ENCODE results near the gene ABI2. TPM values are rescaled to one million over a fixed set of nuclear protein-coding genes. Genes with fewer than 3 reads are reported as not detected.

Gene ABI2
- polyA plus RNA-seq, 1 experiment, result 42.5 TPM

DNA sequence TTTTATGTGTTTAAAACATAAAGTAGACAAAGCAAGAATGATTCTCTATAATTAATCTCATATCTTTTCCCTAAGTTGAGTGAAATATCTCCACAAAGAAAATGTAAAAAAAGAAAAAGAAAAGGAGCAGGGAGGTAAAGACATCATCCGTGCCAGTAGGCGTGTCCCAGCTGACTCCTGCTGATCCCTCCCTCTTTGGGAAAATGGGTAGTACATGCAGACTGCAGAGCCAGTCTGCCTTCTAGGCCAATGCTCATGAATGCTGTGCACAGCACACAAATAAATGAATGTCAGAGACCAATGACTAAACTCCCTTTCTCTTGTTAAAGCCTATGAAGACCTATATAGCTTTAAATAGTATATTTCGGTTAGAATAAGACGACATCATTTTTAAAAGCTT, 142.2 kb downstream of the ABI2 start:
- no peak for DNase-seq (ENCODE audit: low read depth, low spot score)
- TF ChIP-seq, protein P1, sequence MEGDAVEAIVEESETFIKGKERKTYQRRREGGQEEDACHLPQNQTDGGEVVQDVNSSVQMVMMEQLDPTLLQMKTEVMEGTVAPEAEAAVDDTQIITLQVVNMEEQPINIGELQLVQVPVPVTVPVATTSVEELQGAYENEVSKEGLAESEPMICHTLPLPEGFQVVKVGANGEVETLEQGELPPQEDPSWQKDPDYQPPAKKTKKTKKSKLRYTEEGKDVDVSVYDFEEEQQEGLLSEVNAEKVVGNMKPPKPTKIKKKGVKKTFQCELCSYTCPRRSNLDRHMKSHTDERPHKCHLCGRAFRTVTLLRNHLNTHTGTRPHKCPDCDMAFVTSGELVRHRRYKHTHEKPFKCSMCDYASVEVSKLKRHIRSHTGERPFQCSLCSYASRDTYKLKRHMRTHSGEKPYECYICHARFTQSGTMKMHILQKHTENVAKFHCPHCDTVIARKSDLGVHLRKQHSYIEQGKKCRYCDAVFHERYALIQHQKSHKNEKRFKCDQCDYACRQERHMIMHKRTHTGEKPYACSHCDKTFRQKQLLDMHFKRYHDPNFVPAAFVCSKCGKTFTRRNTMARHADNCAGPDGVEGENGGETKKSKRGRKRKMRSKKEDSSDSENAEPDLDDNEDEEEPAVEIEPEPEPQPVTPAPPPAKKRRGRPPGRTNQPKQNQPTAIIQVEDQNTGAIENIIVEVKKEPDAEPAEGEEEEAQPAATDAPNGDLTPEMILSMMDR (IDR thresholded peaks at IDR 0.05; ENCODE audit: low read depth, low read length), result no peak
- ChIA-PET CTCF (interaction anchor here (0.6 to 1.4 kb wide), 2 partner anchors 9 to 345 kb away, joined by 3 to 5 read pairs; no protein-coding TSS in a partner anchor), POLR2A (no interaction called here)
- Histone ChIP-seq H3K4me3 (ENCODE audit: low read depth, low read length) (no peak overlapping the region), H3K27me3 (ENCODE audit: control insufficient read depth, insufficient read depth, low read length) (no peaks in the 10 kb centered on the region), H3K27ac (ENCODE audit: low read depth, low read length) (no peak overlapping the region), H3K9me3 (ENCODE audit: control insufficient read depth, insufficient read depth, low read length) (no peaks in the 10 kb centered on the region)

DNA sequence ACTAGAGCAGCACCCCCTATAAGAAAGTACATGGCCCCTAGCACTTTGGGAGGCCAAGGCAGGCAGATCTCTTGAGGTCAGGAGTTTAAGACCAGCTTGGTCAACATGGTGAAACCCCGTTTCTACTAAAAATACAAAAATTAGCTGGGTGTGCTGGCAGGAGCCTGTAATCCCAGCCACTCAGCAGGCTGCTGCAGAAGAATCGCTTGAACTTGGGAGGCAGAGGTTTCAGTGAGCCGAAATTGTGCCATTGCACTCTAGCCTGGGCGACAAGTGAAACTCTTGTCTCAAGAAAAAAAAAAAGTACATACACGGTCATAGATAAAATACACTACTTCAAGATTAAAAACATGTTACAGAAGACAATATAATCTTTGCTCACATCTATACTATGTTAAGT, 143.1 kb downstream of the ABI2 start:
- H3K27me3 ChIP-seq (ENCODE audit: control insufficient read depth, insufficient read depth, low read length), result no peaks in the 10 kb centered on the region
- H3K27ac ChIP-seq (ENCODE audit: low read depth, low read length), result no peak overlapping the region
- TF ChIP-seq, protein P1 (IDR thresholded peaks at IDR 0.05; ENCODE audit: low read depth, low read length), result no peak
- ChIA-PET CTCF (interaction anchor here (0.7 kb wide), 1 partner anchor 18 kb away, joined by 3 read pairs; no protein-coding TSS in a partner anchor), POLR2A (no interaction called here)
- no peak for DNase-seq (ENCODE audit: low read depth, low spot score)
- no peaks in the 10 kb centered on the region for H3K9me3 ChIP-seq (ENCODE audit: control insufficient read depth, insufficient read depth, low read length)
- no peak overlapping the region for H3K4me3 ChIP-seq (ENCODE audit: low read depth, low read length)

DNA sequence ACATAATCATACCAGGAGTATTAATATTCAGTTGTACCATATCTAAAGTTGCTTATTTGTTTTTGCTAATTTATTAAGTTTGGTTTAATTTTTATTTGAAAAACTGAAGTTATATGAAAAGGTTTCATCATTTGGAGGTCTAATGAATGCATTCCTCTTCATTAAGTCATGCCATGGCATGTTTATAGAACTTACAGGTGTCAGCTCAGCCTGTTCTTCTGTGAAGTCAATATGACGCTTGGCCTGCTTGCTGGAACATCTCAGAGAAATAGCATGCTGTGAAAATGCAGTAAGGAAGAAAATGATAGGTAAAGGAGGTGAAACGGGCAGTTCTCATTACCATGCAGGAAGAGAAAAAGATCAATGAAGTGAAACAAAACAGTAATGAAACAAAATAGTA, 148.7 kb downstream of the ABI2 start:
- Histone ChIP-seq H3K4me3 (ENCODE audit: low read depth, low read length) (no peak overlapping the region), H3K27ac (ENCODE audit: low read depth, low read length) (no peak overlapping the region), H3K27me3 (ENCODE audit: control insufficient read depth, insufficient read depth, low read length) (no peaks in the 10 kb centered on the region), H3K9me3 (ENCODE audit: control insufficient read depth, insufficient read depth, low read length) (no peaks in the 10 kb centered on the region)
- CTCF ChIA-PET, result interaction anchor here (0.5 kb wide), 1 partner anchor 30 kb away, joined by 3 read pairs; no protein-coding TSS in a partner anchor
- DNase-seq (ENCODE audit: low read depth, low spot score), result no peak
- TF ChIP-seq, protein P1 (IDR thresholded peaks at IDR 0.05; ENCODE audit: low read depth, low read length), result no peak
- POLR2A ChIA-PET, result no interaction called here

DNA sequence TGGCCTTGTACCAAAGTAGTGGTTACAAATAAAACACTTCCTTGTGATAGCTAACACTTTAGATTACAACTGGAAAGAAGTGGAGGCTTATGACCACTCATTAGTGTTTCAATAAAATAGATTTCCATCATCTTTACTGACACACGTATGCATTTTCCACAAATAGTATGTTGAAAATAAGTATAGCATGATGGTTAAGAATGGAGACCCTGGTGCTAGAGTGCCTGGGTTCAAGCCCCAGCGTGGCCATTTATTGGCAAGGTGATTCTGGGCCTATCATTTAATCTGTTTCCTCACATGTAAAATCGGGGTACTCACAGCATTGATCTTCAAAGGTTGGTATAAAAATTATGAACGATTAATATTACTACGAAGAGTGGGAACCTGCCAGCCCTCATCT, 152.4 kb downstream of the ABI2 start:
- POLR2A ChIA-PET, result no interaction called here
- H3K9me3 ChIP-seq (ENCODE audit: control insufficient read depth, insufficient read depth, low read length), result no peaks in the 10 kb centered on the region
- no peak overlapping the region for H3K4me3 ChIP-seq (ENCODE audit: low read depth, low read length)
- TF ChIP-seq, protein P1 (IDR thresholded peaks at IDR 0.05; ENCODE audit: low read depth, low read length), result no peak
- CTCF ChIA-PET, result interaction anchor here (1.4 to 1.6 kb wide), 2 partner anchors 333 to 334 kb away, joined by 5 to 6 read pairs; no protein-coding TSS in a partner anchor
- no peak overlapping the region for H3K27ac ChIP-seq (ENCODE audit: low read depth, low read length)
- no peaks in the 10 kb centered on the region for H3K27me3 ChIP-seq (ENCODE audit: control insufficient read depth, insufficient read depth, low read length)
- DNase-seq (ENCODE audit: low read depth, low spot score), result no peak

DNA sequence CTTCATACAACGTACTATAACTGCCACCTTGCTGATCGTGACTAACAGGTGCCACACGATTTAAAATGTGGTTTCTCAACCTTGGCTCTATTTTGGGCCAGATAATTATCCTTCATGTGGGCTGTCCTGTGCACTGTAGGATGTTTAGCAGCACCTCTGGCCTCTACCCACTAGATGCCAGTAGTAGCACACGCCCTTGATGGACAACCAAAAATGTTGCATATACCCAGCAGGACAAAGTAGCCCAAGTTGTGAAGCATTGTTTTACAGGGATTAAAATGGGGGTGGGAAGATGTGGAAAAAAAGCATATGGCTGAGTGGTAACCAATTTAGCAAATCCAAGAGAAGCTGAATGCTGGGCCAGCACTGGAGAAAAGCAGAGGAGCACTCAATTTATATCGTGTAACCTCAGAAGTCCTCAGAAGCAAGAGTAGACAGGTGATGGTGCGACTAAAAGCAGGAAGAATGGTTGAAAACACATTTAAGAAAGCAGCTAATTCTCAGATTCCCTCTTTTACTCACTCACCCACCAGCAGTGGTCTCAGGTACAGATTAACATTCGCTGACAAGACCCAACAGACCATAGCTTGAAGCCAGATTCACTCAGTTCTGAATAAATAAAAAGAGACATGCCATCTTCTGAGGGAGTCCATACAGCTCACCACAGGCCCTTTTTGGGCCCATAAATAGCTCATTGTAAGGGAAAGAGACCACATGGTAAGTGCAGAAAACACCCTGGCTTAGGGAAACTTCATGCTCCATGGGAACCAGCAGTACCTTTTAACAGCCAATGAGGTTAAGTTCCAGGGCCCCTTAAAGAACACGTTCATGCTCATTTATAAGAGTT, 156.3 kb downstream of the ABI2 start:
- no peaks in the 10 kb centered on the region for H3K27me3 ChIP-seq (ENCODE audit: control insufficient read depth, insufficient read depth, low read length)
- CTCF ChIA-PET, result interaction anchor here (0.6 to 2.8 kb wide), 6 partner anchors 30 to 425 kb away, joined by 3 to 18 read pairs (median 4); no protein-coding TSS in a partner anchor
- H3K27ac ChIP-seq (ENCODE audit: low read depth, low read length), result no peak overlapping the region
- TF ChIP-seq, protein P1 (IDR thresholded peaks at IDR 0.05; ENCODE audit: low read depth, low read length), result peak; percentile 59
- POLR2A ChIA-PET, result no interaction called here
- no peak for DNase-seq (ENCODE audit: low read depth, low spot score)
- H3K9me3 ChIP-seq (ENCODE audit: control insufficient read depth, insufficient read depth, low read length), result no peaks in the 10 kb centered on the region
- H3K4me3 ChIP-seq (ENCODE audit: low read depth, low read length), result no peak overlapping the region
